Muscle of arm (tissue), 12 donors: Measurements from ENCODE around the gene MGLL. TPM values are rescaled to one million over a fixed set of nuclear protein-coding genes. Genes with fewer than 3 reads are reported as not detected.

Experiments
- DNase-seq: peaks from one replicate; pipeline ENCODE4 v3.0.0-alpha.2; 2013
- polyA plus RNA-seq, 12 donors: library from polyadenylated mRNA; unstranded; fragments of 120-200 nt; gene quantifications; one replicate each; pipeline ENCODE4 v1.2.1, GENCODE V29; 2013; ENCODE audit not compliant: insufficient read length in 12 of 12

Gene MGLL
- polyA plus RNA-seq, 12 donors, result 16.2 to 29.9 (median 24.6) TPM; not detected in 1

- no peak for DNase-seq
Measured at GRCh38 chr3:127679534-127680145, 142.7 kb downstream of the MGLL start.

GRCh38 chr3:127678611-127679533, 143.4 kb downstream of the MGLL start:
- no peak for DNase-seq

- DNase-seq, result no peak
Measured at GRCh38 chr3:127678315-127678599, 144.1 kb downstream of the MGLL start.

GRCh38 chr3:127677541-127678314, 144.6 kb downstream of the MGLL start:
- DNase-seq, result no peak

- no peak for DNase-seq
Measured at GRCh38 chr3:127676921-127677351, 145.4 kb downstream of the MGLL start.

GRCh38 chr3:127676456-127676855, 145.9 kb downstream of the MGLL start:
- DNase-seq, result no peak

GRCh38 chr3:127675651-127676391, 146.5 kb downstream of the MGLL start:
- no peak for DNase-seq

GRCh38 chr3:127674790-127675189, 147.5 kb downstream of the MGLL start:
- DNase-seq, result no peak

- no peak for DNase-seq
Measured at GRCh38 chr3:127674101-127674721, 148.1 kb downstream of the MGLL start.

- no peak for DNase-seq
Measured at GRCh38 chr3:127673191-127674100, 148.9 kb downstream of the MGLL start.

- peak; percentile 68 for DNase-seq
Measured at GRCh38 chr3:127672429-127673190, 149.7 kb downstream of the MGLL start, which contains the start of gene ABTB1. Gene ABTB1 (plus strand): TSS chr3:127672952. CDS start chr3:127673026, 74 bp downstream.

GRCh38 chr3:127671523-127672428, 150.5 kb downstream of the MGLL start:
- DNase-seq, result no peak

- no peak for DNase-seq
Measured at GRCh38 chr3:127670761-127671522, 151.4 kb downstream of the MGLL start.

GRCh38 chr3:127670229-127670559, 152.1 kb downstream of the MGLL start:
- no peak for DNase-seq

GRCh38 chr3:127669541-127670228, 152.6 kb downstream of the MGLL start:
- DNase-seq, result no peak

- DNase-seq, result no peak
Measured at GRCh38 chr3:127668906-127669305, 153.4 kb downstream of the MGLL start.

- DNase-seq, result no peak
Measured at GRCh38 chr3:127667119-127667681, 155.1 kb downstream of the MGLL start.
